ENCODE measurements around the gene CDCA8.

DNA sequence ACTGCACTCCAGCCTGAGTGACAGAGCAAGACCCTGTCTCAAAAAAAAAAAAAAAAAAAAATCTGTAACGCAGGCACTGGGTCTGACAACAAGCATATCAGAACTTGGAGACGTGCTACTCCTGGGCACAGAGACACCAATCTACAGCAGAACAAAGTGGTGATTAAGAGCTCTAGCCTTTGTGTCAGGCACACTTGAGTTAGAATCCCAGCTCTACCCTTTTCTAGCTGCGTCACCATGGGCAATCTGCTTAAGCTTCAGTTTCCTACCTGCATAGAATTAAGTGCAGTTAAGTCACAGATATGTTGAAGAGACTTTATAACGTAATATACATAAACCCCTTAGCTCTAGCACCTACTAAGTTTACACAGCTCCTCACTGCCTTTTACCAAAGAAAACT lies 3.4 kb upstream of the CDCA8 start:
- TF ChIP-seq, protein P1, sequence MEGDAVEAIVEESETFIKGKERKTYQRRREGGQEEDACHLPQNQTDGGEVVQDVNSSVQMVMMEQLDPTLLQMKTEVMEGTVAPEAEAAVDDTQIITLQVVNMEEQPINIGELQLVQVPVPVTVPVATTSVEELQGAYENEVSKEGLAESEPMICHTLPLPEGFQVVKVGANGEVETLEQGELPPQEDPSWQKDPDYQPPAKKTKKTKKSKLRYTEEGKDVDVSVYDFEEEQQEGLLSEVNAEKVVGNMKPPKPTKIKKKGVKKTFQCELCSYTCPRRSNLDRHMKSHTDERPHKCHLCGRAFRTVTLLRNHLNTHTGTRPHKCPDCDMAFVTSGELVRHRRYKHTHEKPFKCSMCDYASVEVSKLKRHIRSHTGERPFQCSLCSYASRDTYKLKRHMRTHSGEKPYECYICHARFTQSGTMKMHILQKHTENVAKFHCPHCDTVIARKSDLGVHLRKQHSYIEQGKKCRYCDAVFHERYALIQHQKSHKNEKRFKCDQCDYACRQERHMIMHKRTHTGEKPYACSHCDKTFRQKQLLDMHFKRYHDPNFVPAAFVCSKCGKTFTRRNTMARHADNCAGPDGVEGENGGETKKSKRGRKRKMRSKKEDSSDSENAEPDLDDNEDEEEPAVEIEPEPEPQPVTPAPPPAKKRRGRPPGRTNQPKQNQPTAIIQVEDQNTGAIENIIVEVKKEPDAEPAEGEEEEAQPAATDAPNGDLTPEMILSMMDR (IDR thresholded peaks at IDR 0.05; ENCODE audit: low read length) = no peak
- TF ChIP-seq EZH2 (IDR thresholded peaks at IDR 0.05; ENCODE audit: borderline replicate concordance, low read length) = no peak

Data from OCI-LY1 (cell line).